HL-60 (cell line): ENCODE data around the gene E2F8.

Experiments used
- DNase-seq, 2 experiments: peaks; one replicate each; pipeline ENCODE4 v3.0.0-alpha.2; 2010 to 2020; ENCODE audit warnings: low read depth in 1 of 2, low spot score in 1 of 2
- H3K27ac ChIP-seq: fragments of 250-450 bp; sonication (Bioruptor Pico); replicated peaks from 2 replicates; pipeline ENCODE4 v1.5.1; 2020; ENCODE audit warnings: mild to moderate bottlenecking, moderate library complexity
- H3K27me3 ChIP-seq: fragments of 250-450 bp; sonication (Bioruptor Pico); 2 replicates; pipeline ENCODE4 v1.5.1; 2021; ENCODE audit warnings: mild to moderate bottlenecking, moderate library complexity; ENCODE audit not compliant: insufficient read depth, poor library complexity, severe bottlenecking
- H3K4me3 ChIP-seq: replicated peaks from 2 replicates; pipeline ENCODE4 v1.5.1; 2011; ENCODE audit warnings: mild to moderate bottlenecking, control low read depth, low read length; ENCODE audit not compliant: insufficient read depth
- CTCF ChIP-seq: IDR thresholded peaks from one replicate; pipeline ENCODE4 v1.5.1; 2011; ENCODE audit warnings: low read length, control low read depth, inconsistent platforms; ENCODE audit not compliant: insufficient read depth
- GABPA ChIP-seq: IDR thresholded peaks from 2 replicates; pipeline ENCODE4 v1.6.1; 2012; ENCODE audit warnings: low read depth
- POLR2AphosphoS5 ChIP-seq: IDR thresholded peaks from 2 replicates; pipeline ENCODE4 v1.6.1; 2012; ENCODE audit warnings: low read depth
- SPI1 ChIP-seq: IDR thresholded peaks from 2 replicates; pipeline ENCODE4 v1.6.1; 2012; ENCODE audit warnings: low read depth, mild to moderate bottlenecking, borderline replicate concordance
- TF ChIP-seq, protein P1 (sequence below): IDR thresholded peaks from 2 replicates; pipeline ENCODE4 v1.6.1; 2012; ENCODE audit warnings: low read depth; ENCODE audit not compliant: insufficient replicate concordance

Gene E2F8

DNA sequence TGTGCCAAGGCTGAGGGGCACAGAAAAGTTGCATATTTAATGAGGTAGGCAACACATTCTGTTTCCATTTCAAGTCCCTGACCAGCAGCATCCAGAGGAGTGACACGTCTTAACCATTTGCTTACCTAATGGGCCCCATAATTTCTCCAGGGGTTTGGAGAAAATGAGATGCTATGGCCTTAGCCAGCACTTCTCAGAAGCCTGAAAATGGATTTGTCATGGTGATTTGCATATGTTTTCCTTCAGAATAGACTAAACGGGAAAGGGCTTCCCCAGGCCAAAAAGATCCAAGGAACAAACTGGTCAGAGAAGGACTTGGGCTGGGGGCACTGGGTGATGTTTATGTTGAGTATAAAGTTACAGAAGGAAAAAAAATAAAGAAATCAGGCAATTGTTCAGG lies 55.7 kb downstream of the E2F8 start:
- DNase-seq, result no peak
- no peak overlapping the region for H3K4me3 ChIP-seq
- peaks cover 4% of the 10 kb centered on the region for H3K27me3 ChIP-seq
- H3K27ac ChIP-seq, result no peak overlapping the region
- TF ChIP-seq, protein P1, sequence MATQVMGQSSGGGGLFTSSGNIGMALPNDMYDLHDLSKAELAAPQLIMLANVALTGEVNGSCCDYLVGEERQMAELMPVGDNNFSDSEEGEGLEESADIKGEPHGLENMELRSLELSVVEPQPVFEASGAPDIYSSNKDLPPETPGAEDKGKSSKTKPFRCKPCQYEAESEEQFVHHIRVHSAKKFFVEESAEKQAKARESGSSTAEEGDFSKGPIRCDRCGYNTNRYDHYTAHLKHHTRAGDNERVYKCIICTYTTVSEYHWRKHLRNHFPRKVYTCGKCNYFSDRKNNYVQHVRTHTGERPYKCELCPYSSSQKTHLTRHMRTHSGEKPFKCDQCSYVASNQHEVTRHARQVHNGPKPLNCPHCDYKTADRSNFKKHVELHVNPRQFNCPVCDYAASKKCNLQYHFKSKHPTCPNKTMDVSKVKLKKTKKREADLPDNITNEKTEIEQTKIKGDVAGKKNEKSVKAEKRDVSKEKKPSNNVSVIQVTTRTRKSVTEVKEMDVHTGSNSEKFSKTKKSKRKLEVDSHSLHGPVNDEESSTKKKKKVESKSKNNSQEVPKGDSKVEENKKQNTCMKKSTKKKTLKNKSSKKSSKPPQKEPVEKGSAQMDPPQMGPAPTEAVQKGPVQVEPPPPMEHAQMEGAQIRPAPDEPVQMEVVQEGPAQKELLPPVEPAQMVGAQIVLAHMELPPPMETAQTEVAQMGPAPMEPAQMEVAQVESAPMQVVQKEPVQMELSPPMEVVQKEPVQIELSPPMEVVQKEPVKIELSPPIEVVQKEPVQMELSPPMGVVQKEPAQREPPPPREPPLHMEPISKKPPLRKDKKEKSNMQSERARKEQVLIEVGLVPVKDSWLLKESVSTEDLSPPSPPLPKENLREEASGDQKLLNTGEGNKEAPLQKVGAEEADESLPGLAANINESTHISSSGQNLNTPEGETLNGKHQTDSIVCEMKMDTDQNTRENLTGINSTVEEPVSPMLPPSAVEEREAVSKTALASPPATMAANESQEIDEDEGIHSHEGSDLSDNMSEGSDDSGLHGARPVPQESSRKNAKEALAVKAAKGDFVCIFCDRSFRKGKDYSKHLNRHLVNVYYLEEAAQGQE, result no peak
- TF ChIP-seq POLR2AphosphoS5 (no peak), SPI1 (no peak), GABPA (no peak), CTCF (no peak)

GRCh38 chr11:19183646-19184045 lies 57.1 kb downstream of the E2F8 start:
- H3K27me3 ChIP-seq, result no peaks in the 10 kb centered on the region
- DNase-seq, result no peak
- no peak overlapping the region for H3K4me3 ChIP-seq
- TF ChIP-seq, protein P1, result no peak
- TF ChIP-seq POLR2AphosphoS5 (no peak), CTCF (no peak), GABPA (no peak), SPI1 (no peak)
- H3K27ac ChIP-seq, result no peak overlapping the region

DNA sequence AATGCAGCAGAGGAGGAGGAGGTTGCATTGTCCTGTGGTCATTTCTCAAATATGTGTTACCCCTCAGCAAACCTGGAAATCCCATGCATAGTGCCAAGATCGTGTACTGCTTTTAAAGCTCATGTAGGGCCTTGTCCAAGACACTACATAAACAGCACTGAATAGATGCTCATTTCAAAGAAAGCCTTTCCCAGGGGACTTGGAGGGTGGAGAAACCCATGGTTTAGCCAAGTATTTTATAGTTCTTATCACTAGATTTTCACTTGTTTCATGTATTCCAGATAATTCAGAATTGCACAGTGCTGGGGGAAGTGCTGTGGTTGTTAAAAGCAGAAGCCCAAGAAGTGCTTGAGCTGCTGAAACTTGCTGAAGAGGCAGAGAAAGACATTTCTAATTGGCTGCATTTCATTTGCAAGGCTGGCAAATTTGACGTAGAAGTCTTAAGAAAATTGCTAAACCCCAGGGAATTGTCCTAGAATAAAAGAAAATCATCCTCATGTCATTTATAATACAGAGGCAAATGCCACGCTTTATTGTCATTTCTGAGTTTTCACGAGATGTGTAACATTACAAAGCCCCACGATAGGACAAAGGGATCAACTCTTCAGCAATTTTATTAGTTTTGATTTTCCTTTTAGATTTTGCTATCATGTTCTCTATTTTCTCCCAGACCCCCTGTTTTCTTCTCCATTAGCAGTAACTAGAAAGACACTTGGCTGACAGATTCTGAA lies 59.0 kb downstream of the E2F8 start:
- Histone ChIP-seq H3K27ac (no peak overlapping the region), H3K4me3 (no peak overlapping the region), H3K27me3 (no peaks in the 10 kb centered on the region)
- no peak for DNase-seq
- TF ChIP-seq GABPA (no peak), CTCF (no peak), POLR2AphosphoS5 (no peak), SPI1 (peak; percentile 51; the same call in 1 of the 2 replicates)
- TF ChIP-seq, protein P1, result no peak
